Fibroblast of gingiva (primary cell): ENCODE data around the gene CKMT2.

Experiments
- DNase-seq: peaks from one replicate; pipeline ENCODE4 v3.0.0-alpha.2; 2011; ENCODE audit warnings: low read depth

The CKMT2 gene

GRCh38 chr5:81233080-81233634 lies at the start of gene CKMT2:
Gene CKMT2 (plus strand): TSS chr5:81233322. CDS start chr5:81251133, 17,811 bp downstream.
- DNase-seq, result peak; percentile 32

GRCh38 chr5:81183811-81184748 lies 49.0 kb upstream of the CKMT2 start:
- peak; percentile 80 for DNase-seq

- DNase-seq, result no peak
These were observed 48.4 kb upstream of the CKMT2 start for GRCh38 chr5:81184749-81185110.

GRCh38 chr5:81187885-81188284 lies 45.2 kb upstream of the CKMT2 start:
- no peak for DNase-seq

- no peak for DNase-seq
These were observed 44.2 kb upstream of the CKMT2 start for GRCh38 chr5:81188962-81189361.

GRCh38 chr5:81189875-81190498 lies 43.1 kb upstream of the CKMT2 start:
- no peak for DNase-seq

GRCh38 chr5:81191726-81192372 lies 41.3 kb upstream of the CKMT2 start:
- DNase-seq, result no peak

- no peak for DNase-seq
These were observed 40.8 kb upstream of the CKMT2 start for GRCh38 chr5:81192373-81192750.

- peak; percentile 85 for DNase-seq
These were observed 38.3 kb upstream of the CKMT2 start for GRCh38 chr5:81194633-81195334.

- DNase-seq, result no peak
These were observed 37.7 kb upstream of the CKMT2 start for GRCh38 chr5:81195335-81195929.

- DNase-seq, result peak; percentile 12
These were observed 30.5 kb upstream of the CKMT2 start for GRCh38 chr5:81202655-81203054.

- no peak for DNase-seq
These were observed 29.4 kb upstream of the CKMT2 start for GRCh38 chr5:81203729-81204128.

GRCh38 chr5:81204205-81204604 lies 28.9 kb upstream of the CKMT2 start:
- DNase-seq, result no peak

GRCh38 chr5:81205058-81205457 lies 28.1 kb upstream of the CKMT2 start:
- DNase-seq, result no peak

- DNase-seq, result peak; percentile 10
These were observed 26.1 kb upstream of the CKMT2 start for GRCh38 chr5:81207009-81207408.

GRCh38 chr5:81208904-81209303 lies 24.2 kb upstream of the CKMT2 start:
- no peak for DNase-seq

- no peak for DNase-seq
These were observed 23.7 kb upstream of the CKMT2 start for GRCh38 chr5:81209386-81209785.

GRCh38 chr5:81209869-81210493 lies 23.1 kb upstream of the CKMT2 start:
- no peak for DNase-seq

- DNase-seq, result no peak
These were observed 20.8 kb upstream of the CKMT2 start for GRCh38 chr5:81212211-81212751.

- no peak for DNase-seq
These were observed 20.1 kb upstream of the CKMT2 start for GRCh38 chr5:81213070-81213469.

- DNase-seq, result no peak
These were observed 18.3 kb upstream of the CKMT2 start for GRCh38 chr5:81214848-81215247.
